Cardiac septum (tissue), 1 donor: ENCODE data around the gene KCTD16. TPM values are rescaled to one million over a fixed set of nuclear protein-coding genes. Genes with fewer than 3 reads are reported as not detected.
A peak's percentile ranks its signal among the peaks of the same experiment; 100 is the strongest.

Source experiments
- DNase-seq: peaks from one replicate; pipeline ENCODE4 v3.0.0-alpha.2; 2020; ENCODE audit warnings: low spot score
- intact Hi-C: fragments of 100-400 bp; cut with DNase I; formaldehyde crosslinking; loops from one replicate; pipeline ENCODE4 v1.14.0; 2022
- long read RNA-seq: library from polyadenylated mRNA; unstranded; transcript quantifications from one replicate; pipeline ENCODE4 v2.0.0, GENCODE V29; 2021
- total RNA-seq: library from RNA; stranded (reverse); fragmentation: NEBNext Ultra II Directional; extraction: Animal tissue kit (Norgen Biotek cat#: 25700); gene quantifications from one replicate; pipeline ENCODE4 v1.2.1, GENCODE V29; 2021
- donor health status: DM: no; HTN: no; CAD: no.

Gene KCTD16
- total RNA-seq: 0.08 TPM
- long read RNA-seq: 0 reads

GRCh38 chr5:144170276-144171024 is at the start of gene KCTD16, which contains the start of gene YIPF5:
Gene KCTD16 (plus strand): TSS chr5:144170873.
Gene YIPF5 (minus strand): TSS chr5:144170659. CDS start chr5:144169955, 704 bp downstream.
- intact Hi-C loops: no loop called here
- peak; percentile 98 for DNase-seq

GRCh38 chr5:144121577-144121976 is 49.1 kb upstream of the KCTD16 start:
- intact Hi-C loops: no loop called here
- DNase-seq: no peak

- intact Hi-C loops: no loop called here
These were observed 48.6 kb upstream of the KCTD16 start for GRCh38 chr5:144122081-144122480.

GRCh38 chr5:144122641-144123040 is 48.0 kb upstream of the KCTD16 start:
- intact Hi-C loops: no loop called here
- no peak for DNase-seq

More at GRCh38 chr5:144122081-144122480, 48.6 kb upstream of the KCTD16 start:
- DNase-seq: no peak

GRCh38 chr5:144125163-144125726 is 45.4 kb upstream of the KCTD16 start:
- intact Hi-C loops: no loop called here
- no peak for DNase-seq

- no peak for DNase-seq
- intact Hi-C loops: no loop called here
These were observed 44.0 kb upstream of the KCTD16 start for GRCh38 chr5:144126707-144127106.

GRCh38 chr5:144128844-144129243 is 41.8 kb upstream of the KCTD16 start:
- no peak for DNase-seq
- intact Hi-C loops: no loop called here

- intact Hi-C loops: no loop called here
These were observed 40.4 kb upstream of the KCTD16 start for GRCh38 chr5:144130306-144130705.

GRCh38 chr5:144131261-144131660 is 39.4 kb upstream of the KCTD16 start:
- DNase-seq: no peak
- intact Hi-C loops: no loop called here

More at GRCh38 chr5:144130306-144130705, 40.4 kb upstream of the KCTD16 start:
- no peak for DNase-seq

GRCh38 chr5:144133050-144133633 is 37.5 kb upstream of the KCTD16 start:
- intact Hi-C loops: no loop called here
- no peak for DNase-seq

- intact Hi-C loops: no loop called here
- DNase-seq: no peak
These were observed 36.4 kb upstream of the KCTD16 start for GRCh38 chr5:144134194-144134826.

- DNase-seq: no peak
- intact Hi-C loops: no loop called here
These were observed 35.4 kb upstream of the KCTD16 start for GRCh38 chr5:144135113-144135762.

- intact Hi-C loops: no loop called here
- no peak for DNase-seq
These were observed 31.1 kb upstream of the KCTD16 start for GRCh38 chr5:144139586-144139985.

- intact Hi-C loops: loop anchor here (5.0 to 10.0 kb wide), 4 partner anchors 109 to 1219 kb away; partner anchors contain the start of gene NR3C1
- DNase-seq: no peak
These were observed 29.1 kb upstream of the KCTD16 start for GRCh38 chr5:144141585-144141984.

GRCh38 chr5:144142139-144142823 is 28.4 kb upstream of the KCTD16 start:
- no peak for DNase-seq
- intact Hi-C loops: loop anchor here (5.0 to 10.0 kb wide), 4 partner anchors 110 to 1220 kb away; partner anchors contain the start of gene NR3C1

- intact Hi-C loops: loop anchor here (5.0 to 10.0 kb wide), 4 partner anchors 110 to 1220 kb away; partner anchors contain the start of gene NR3C1
- no peak for DNase-seq
These were observed 27.9 kb upstream of the KCTD16 start for GRCh38 chr5:144142824-144143162.

- intact Hi-C loops: loop anchor here (5.0 to 10.0 kb wide), 4 partner anchors 111 to 1221 kb away; partner anchors contain the start of gene NR3C1
- no peak for DNase-seq
These were observed 27.0 kb upstream of the KCTD16 start for GRCh38 chr5:144143625-144144024.

GRCh38 chr5:144144956-144145751 is 25.5 kb upstream of the KCTD16 start:
- no peak for DNase-seq
- intact Hi-C loops: loop anchor here (5.0 to 10.0 kb wide), 4 partner anchors 113 to 1223 kb away; partner anchors contain the start of gene NR3C1
